ENCODE data around the gene NSUN4. TPM values are rescaled to one million over a fixed set of nuclear protein-coding genes. Genes with fewer than 3 reads are reported as not detected.

NSUN4 gene
- total and polyA plus RNA-seq, 2 donors (not counting 1 experiment from before 2014, with no cell fraction given) = 16.0 to 16.9 TPM

- Histone ChIP-seq H3K9me3 (ENCODE audit: control insufficient read depth, insufficient read depth, low read depth, low read length) (no peaks in the 10 kb centered on the region), H3K4me3 (replicated peaks in 1 of 4; ENCODE audit: control extremely low read depth in 1 of 4, insufficient read depth in 1 of 4, low read depth in 3 of 4, low read length in 4 of 4) (no peak overlapping the region), H3K27me3 (ENCODE audit: control insufficient read depth, insufficient read depth, low read length) (no peaks in the 10 kb centered on the region), H3K27ac (ENCODE audit: insufficient read depth, low read length) (no peak overlapping the region), H3K79me2 (ENCODE audit: control insufficient read depth, insufficient read depth, low read length) (no peaks in the 10 kb centered on the region), H3K4me1 (ENCODE audit: control insufficient read depth, extremely low read depth, insufficient read depth, low read length) (no peaks in the 10 kb centered on the region), H3K9ac (ENCODE audit: insufficient read depth, low read length) (no peak overlapping the region), H3K4me2 (ENCODE audit: extremely low read depth, insufficient read depth, low read length) (no peak overlapping the region), H3K36me3 (ENCODE audit: control insufficient read depth, insufficient read depth, low read length) (no peaks in the 10 kb centered on the region), H2AFZ (ENCODE audit: low read length) (no peak overlapping the region), H4K20me1 (ENCODE audit: control insufficient read depth, extremely low read depth, insufficient read depth, low read length) (no peaks in the 10 kb centered on the region)
- TF ChIP-seq CTCF (conservative IDR thresholded peaks at IDR 0.05 in 1 of 2, IDR thresholded peaks at IDR 0.05 in 1 of 2; ENCODE audit: low read depth in 1 of 2, low read length in 2 of 2) = no peak
- no peak for TF ChIP-seq EZH2 (IDR thresholded peaks at IDR 0.05; ENCODE audit: low read length, missing control alignments)
- DNase-seq (ENCODE audit: low read depth in 2 of 2) = no peak
These were observed 39.4 kb downstream of the NSUN4 start for GRCh38 chr1:46379996-46380395.

GRCh38 chr1:46380508-46380907, 39.9 kb downstream of the NSUN4 start:
- Histone ChIP-seq H4K20me1 (ENCODE audit: control insufficient read depth, extremely low read depth, insufficient read depth, low read length) (no peaks in the 10 kb centered on the region), H3K9me3 (ENCODE audit: control insufficient read depth, insufficient read depth, low read depth, low read length) (no peaks in the 10 kb centered on the region), H3K4me2 (ENCODE audit: extremely low read depth, insufficient read depth, low read length) (no peak overlapping the region), H3K9ac (ENCODE audit: insufficient read depth, low read length) (no peak overlapping the region), H3K36me3 (ENCODE audit: control insufficient read depth, insufficient read depth, low read length) (no peaks in the 10 kb centered on the region), H3K27me3 (ENCODE audit: control insufficient read depth, insufficient read depth, low read length) (no peaks in the 10 kb centered on the region), H3K27ac (ENCODE audit: insufficient read depth, low read length) (no peak overlapping the region), H2AFZ (ENCODE audit: low read length) (no peak overlapping the region), H3K4me3 (replicated peaks in 1 of 4; ENCODE audit: control extremely low read depth in 1 of 4, insufficient read depth in 1 of 4, low read depth in 3 of 4, low read length in 4 of 4) (no peak overlapping the region), H3K4me1 (ENCODE audit: control insufficient read depth, extremely low read depth, insufficient read depth, low read length) (no peaks in the 10 kb centered on the region), H3K79me2 (ENCODE audit: control insufficient read depth, insufficient read depth, low read length) (no peaks in the 10 kb centered on the region)
- no peak for DNase-seq (ENCODE audit: low read depth in 2 of 2)
- TF ChIP-seq EZH2 (IDR thresholded peaks at IDR 0.05; ENCODE audit: low read length, missing control alignments) (no peak), CTCF (conservative IDR thresholded peaks at IDR 0.05 in 1 of 2, IDR thresholded peaks at IDR 0.05 in 1 of 2; ENCODE audit: low read depth in 1 of 2, low read length in 2 of 2) (no peak)

GRCh38 chr1:46393510-46393909, 52.9 kb downstream of the NSUN4 start:
- no peak overlapping the region for H3K4me3 ChIP-seq (replicated peaks in 1 of 4; ENCODE audit: control extremely low read depth in 1 of 4, insufficient read depth in 1 of 4, low read depth in 3 of 4, low read length in 4 of 4)
- H2AFZ ChIP-seq (ENCODE audit: low read length) = no peak overlapping the region

More at GRCh38 chr1:46393510-46393909, 52.9 kb downstream of the NSUN4 start:
- Histone ChIP-seq H4K20me1 (ENCODE audit: control insufficient read depth, extremely low read depth, insufficient read depth, low read length) (no peaks in the 10 kb centered on the region), H3K36me3 (ENCODE audit: control insufficient read depth, insufficient read depth, low read length) (no peaks in the 10 kb centered on the region), H3K4me2 (ENCODE audit: extremely low read depth, insufficient read depth, low read length) (no peak overlapping the region), H3K27me3 (ENCODE audit: control insufficient read depth, insufficient read depth, low read length) (peaks cover 24% of the 10 kb centered on the region), H3K9me3 (ENCODE audit: control insufficient read depth, insufficient read depth, low read depth, low read length) (no peaks in the 10 kb centered on the region), H3K79me2 (ENCODE audit: control insufficient read depth, insufficient read depth, low read length) (no peaks in the 10 kb centered on the region), H3K9ac (ENCODE audit: insufficient read depth, low read length) (no peak overlapping the region), H3K4me1 (ENCODE audit: control insufficient read depth, extremely low read depth, insufficient read depth, low read length) (peaks cover 2% of the 10 kb centered on the region), H3K27ac (ENCODE audit: insufficient read depth, low read length) (no peak overlapping the region)
- no peak for DNase-seq (ENCODE audit: low read depth in 2 of 2)
- TF ChIP-seq CTCF (conservative IDR thresholded peaks at IDR 0.05 in 1 of 2, IDR thresholded peaks at IDR 0.05 in 1 of 2; ENCODE audit: low read depth in 1 of 2, low read length in 2 of 2) (no peak), EZH2 (IDR thresholded peaks at IDR 0.05; ENCODE audit: low read length, missing control alignments) (no peak)
